Ramos (cell line): ENCODE results near the gene SFSWAP.
"Not testable (repeated sequence)": the region's sequence is repeated elsewhere in the genome, so short reads cannot be mapped to it uniquely, and the experiment has no call there.

ENCODE experiments used
- in situ Hi-C: fragments of 300-500 bp; cut with MboI; formaldehyde crosslinking; loops from one replicate; pipeline ENCODE4 v1.14.3; 2022; ENCODE audit warnings: low sequenced_read_pairs; ENCODE audit not compliant: unreplicated experiment

SFSWAP gene

GRCh38 chr12:131678389-131679181 is 32.3 kb upstream of the SFSWAP start:
- in situ Hi-C loops = not testable (repeated sequence)

DNA sequence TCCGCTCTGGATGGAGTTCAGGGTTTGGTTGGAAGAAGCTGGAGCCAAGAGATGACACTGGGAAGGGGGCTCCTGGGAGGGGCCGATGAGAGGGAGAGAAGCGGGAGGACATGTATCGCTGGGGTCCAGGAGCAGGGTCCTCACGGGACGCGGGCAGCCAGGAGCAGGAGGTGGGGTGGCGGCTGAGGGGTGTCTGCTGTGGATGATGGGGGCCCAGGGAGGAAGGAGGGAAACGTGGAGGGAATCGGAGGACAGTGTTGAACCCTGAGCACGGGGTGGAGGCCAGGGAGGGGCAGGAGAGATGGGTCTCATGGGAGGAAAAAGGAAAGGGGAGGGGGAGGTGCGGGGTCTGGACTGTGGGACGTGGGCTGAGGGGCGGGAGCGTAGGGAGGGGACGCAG is 31.7 kb upstream of the SFSWAP start:
- in situ Hi-C loops = not testable (repeated sequence)

- in situ Hi-C loops = not testable (repeated sequence)
Observed at GRCh38 chr12:131679816-131680215, 31.1 kb upstream of the SFSWAP start.

DNA sequence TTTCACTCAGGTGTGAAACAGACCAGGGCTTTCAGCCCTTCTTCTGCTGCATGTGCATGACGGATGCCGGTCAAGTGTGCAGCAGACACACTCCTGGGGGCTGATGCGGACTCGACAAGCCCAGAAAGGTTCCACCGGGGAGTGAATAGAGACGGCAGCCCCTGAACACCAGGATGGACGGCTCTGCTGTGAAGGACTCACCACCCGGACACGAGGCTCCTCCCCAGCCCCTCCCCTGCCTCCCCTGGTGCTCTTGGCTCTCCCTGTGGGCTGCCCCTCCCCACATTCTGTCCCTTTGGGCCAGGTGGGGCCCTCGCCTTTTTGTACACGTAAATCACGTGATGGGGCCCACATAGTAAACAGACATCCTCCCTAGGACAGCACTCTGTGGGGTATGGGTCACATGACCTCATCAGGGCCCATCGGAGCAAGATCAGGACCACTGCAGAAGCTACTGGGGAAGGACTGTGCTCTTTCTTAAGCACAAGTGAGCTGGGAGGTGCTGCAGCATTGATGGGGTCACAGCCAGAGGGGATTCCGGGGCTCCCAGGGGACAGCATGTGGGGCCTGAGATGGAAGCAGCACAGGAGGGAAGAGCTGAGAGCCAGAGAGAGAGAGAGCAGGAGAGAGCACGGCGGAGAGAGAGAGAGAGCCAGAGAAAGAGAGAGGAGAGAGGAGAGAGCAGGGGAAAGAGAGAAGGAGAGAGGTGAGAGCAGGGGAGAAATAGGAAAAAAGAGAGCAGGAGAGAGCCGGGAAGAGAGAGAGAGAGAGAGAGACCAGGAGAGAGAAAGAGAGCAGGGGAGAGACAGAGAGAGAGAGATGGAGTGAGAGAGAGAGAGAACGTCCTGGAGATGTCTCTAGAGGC is 30.3 kb upstream of the SFSWAP start:
- in situ Hi-C loops = not testable (repeated sequence)

GRCh38 chr12:131681257-131681620 is 29.7 kb upstream of the SFSWAP start:
- in situ Hi-C loops = no loop called here

- in situ Hi-C loops = not testable (repeated sequence)
Observed at GRCh38 chr12:131681746-131682509, 29.0 kb upstream of the SFSWAP start.

GRCh38 chr12:131682510-131682895 is 28.4 kb upstream of the SFSWAP start:
- in situ Hi-C loops = no loop called here

DNA sequence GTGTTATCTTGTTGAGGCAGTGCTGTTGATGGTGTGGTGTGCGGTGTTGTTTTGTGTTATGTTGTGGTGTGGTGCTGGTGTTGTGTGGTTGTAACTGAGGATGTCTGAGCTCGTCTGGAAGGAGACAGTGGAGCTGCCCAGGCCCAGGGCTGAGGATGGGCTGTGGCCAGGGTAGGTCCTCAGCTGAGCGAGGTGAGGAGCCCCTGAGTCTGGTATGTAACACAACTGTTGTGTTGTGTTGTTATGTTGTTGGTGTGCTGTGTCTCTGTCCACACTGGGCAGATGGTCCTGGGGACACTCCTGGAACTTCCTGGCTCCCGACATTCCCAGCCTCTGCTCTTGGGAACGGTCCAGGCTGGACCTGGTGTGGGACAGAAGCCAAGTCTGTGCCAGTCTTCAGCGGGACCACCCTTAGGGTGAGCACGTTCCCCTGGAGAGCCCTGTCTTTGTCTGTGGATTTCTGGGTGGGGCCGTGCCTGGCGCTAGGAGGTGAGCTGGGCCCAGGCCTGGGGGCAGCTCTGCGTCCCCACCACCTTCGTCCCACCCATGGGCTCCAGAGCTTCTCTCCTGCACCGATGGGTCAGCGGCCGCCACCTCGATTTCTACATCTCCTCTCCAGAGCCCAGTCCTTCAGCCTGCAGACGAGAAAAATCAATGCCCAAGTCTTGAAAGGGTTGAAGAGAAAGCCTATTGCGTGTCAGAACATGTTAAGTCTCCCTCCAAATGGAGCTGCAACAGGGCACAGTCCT is 27.4 kb upstream of the SFSWAP start:
- in situ Hi-C loops = no loop called here

DNA sequence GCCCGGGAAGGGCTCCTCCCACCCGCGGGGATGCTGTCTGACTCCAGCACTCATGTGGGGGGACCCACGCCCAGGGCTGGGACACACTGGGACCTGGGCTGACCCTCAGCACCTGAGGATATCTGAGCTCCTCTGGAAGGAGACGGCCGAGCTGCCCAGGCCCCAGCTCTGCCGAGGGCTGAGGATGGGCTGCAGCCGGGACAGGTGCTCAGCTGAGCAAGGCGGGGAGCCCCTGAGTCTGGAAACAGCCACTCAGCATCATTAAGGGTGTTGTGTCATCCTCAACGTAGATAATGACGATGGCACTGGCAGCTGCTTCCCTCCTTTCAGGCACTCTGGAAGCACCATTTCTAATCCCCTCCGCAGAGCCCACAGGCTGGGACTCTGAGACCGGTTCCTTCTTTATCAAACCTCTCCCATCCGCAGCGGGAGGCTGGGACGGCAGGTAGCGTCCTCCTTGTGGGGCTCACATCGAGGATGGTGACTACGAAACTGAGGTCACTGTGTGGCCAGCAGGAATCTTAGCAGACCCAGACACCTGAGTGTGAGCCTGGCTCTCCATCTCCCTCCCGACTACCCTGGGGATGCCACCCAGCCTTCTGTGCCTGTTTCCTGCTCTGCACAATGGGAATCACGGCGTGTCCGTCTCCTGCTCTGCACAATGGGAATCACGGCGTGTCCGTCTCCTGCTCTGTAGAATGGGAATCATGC is 26.7 kb upstream of the SFSWAP start:
- in situ Hi-C loops = no loop called here

- in situ Hi-C loops = no loop called here
Observed at GRCh38 chr12:131687346-131688125, 23.4 kb upstream of the SFSWAP start.

GRCh38 chr12:131688131-131688844 is 22.6 kb upstream of the SFSWAP start:
- in situ Hi-C loops = no loop called here

DNA sequence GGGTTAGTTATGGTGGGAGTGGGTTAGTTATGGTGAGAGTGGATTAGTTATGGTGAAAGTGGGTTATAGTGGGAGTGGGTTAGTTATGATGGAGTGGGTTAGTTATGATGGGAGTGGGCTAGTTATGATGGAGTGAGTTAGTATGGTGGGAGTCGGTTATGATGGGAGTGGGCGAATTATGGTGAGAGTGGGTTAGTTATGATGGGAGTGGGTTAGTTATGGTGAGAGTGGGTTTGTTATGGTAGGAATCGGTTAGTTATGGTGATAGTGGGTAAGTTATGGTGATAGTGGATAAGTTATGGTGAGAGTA is 22.1 kb upstream of the SFSWAP start:
- in situ Hi-C loops = no loop called here

- in situ Hi-C loops = no loop called here
Observed at GRCh38 chr12:131690320-131690719, 20.6 kb upstream of the SFSWAP start.

GRCh38 chr12:131692431-131692830 is 18.5 kb upstream of the SFSWAP start:
- in situ Hi-C loops = no loop called here

GRCh38 chr12:131693149-131693548 is 17.7 kb upstream of the SFSWAP start:
- in situ Hi-C loops = no loop called here

GRCh38 chr12:131694116-131694838 is 16.6 kb upstream of the SFSWAP start:
- in situ Hi-C loops = no loop called here

GRCh38 chr12:131695968-131696367 is 14.9 kb upstream of the SFSWAP start:
- in situ Hi-C loops = no loop called here

DNA sequence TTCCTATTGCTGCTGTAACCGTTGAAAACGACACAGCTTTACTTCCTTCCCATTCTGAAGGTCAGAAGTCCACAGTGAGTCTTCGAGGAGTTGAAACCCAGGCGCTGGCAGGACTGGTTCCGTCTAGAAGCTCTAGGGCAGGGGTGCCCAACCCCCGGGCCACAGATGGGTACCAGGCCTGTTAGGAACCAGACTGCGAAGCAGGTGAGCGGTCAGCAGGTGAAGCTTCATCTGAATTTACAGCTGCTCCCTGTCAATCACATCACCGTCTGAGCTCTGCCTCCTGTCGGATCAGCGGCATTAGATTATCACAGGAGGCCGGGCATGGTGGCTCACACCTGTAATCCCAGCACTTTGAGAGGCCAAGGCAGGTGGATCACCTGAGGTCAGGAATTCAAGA is 12.6 kb upstream of the SFSWAP start:
- in situ Hi-C loops = no loop called here
